GM12878 (cell line): Measurements from ENCODE around the gene SF3A1. TPM values are rescaled to one million over a fixed set of nuclear protein-coding genes. Genes with fewer than 3 reads are reported as not detected.

ENCODE experiments used
- ATAC-seq: fragments of 200-7000 bp; cut with Tn5 transposase; 3 replicates; pipeline ENCODE4 v1.9.1; 2020; ENCODE audit warnings: mild to moderate bottlenecking, moderate library complexity
- BruUV-seq: library from RNA; stranded (reverse); fragments of 400-500 nt; replicated peaks from 2 replicates; lab custom pipeline; 2021; lab: Mats Ljungman, UMichigan
- CTCF ChIA-PET: fragments of 300-600 bp; sonication (Branson Sonifier 250); formaldehyde crosslinking; extraction: SDS; loops from one replicate; lab custom pipeline; 2021; ENCODE audit warnings: inconsistent platforms; lab: Yijun Ruan, JAX
- POLR2A ChIA-PET: fragments of 350-600 bp; formaldehyde crosslinking; extraction: SDS; loops from one replicate; lab custom pipeline; 2021; ENCODE audit warnings: inconsistent platforms; lab: Charles Lee
- RAD21 ChIA-PET: fragments of 300-600 bp; sonication (Branson Sonifier 250); formaldehyde crosslinking; loops from one replicate; lab custom pipeline; 2023; ENCODE audit warnings: antibody characterized with exemption; ENCODE audit not compliant: unreplicated experiment; lab: Charles Lee
- SMC1A ChIA-PET: fragments of 300-600 bp; sonication (Branson Sonifier 250); formaldehyde crosslinking; loops from one replicate; lab custom pipeline; 2023; ENCODE audit not compliant: unreplicated experiment, uncharacterized antibody; lab: Charles Lee
- DNase-seq: peaks from one replicate; pipeline ENCODE4 v3.0.0-alpha.2; 2011; ENCODE audit warnings: low read depth, low spot score
- FAIRE-seq: peaks from 3 replicates; lab custom pipeline; 2011; peaks lifted over from hg19 to GRCh38; lab: Jason Lieb, UNC
- H2AFZ ChIP-seq: 2 replicates; pipeline ENCODE4 v1.6.0; 2011; ENCODE audit warnings: low read depth, low read length, control low read depth; ENCODE audit not compliant: control insufficient read depth
- H3K27ac ChIP-seq: 2 replicates; pipeline ENCODE4 v1.5.1; 2011; ENCODE audit warnings: control low read depth; ENCODE audit not compliant: control insufficient read depth, insufficient read depth
- H3K27me3 ChIP-seq, 2 experiments: replicated peaks in 1 of 2; 2 replicates each; pipeline versions ENCODE4 v1.6.0 to v1.6.1; 2011; ENCODE audit warnings: low read length in 1 of 2; ENCODE audit not compliant: control insufficient read depth in 2 of 2, insufficient read depth in 2 of 2
- H3K36me3 ChIP-seq, 2 experiments: 2 replicates each; pipeline ENCODE4 v1.5.1; 2011; ENCODE audit warnings: low read length in 1 of 2; ENCODE audit not compliant: control insufficient read depth in 2 of 2, insufficient read depth in 2 of 2
- H3K4me1 ChIP-seq: 2 replicates; pipeline ENCODE4 v1.6.1; 2011; ENCODE audit warnings: mild to moderate bottlenecking, low read length, moderate library complexity, mixed read lengths; ENCODE audit not compliant: control insufficient read depth, insufficient read depth
- H3K4me2 ChIP-seq: 2 replicates; pipeline ENCODE4 v1.6.0; 2011; ENCODE audit warnings: control low read depth; ENCODE audit not compliant: control insufficient read depth, insufficient read depth
- H3K4me3 ChIP-seq: fragments of 200-600 bp; sonication (generic); 2 replicates; pipeline ENCODE4 v1.5.1; 2016
- H3K79me2 ChIP-seq: 2 replicates; pipeline ENCODE4 v1.6.0; 2011; ENCODE audit warnings: low read length; ENCODE audit not compliant: control insufficient read depth, insufficient read depth
- H3K9ac ChIP-seq: 2 replicates; pipeline ENCODE4 v1.8.0; 2011; ENCODE audit warnings: low read length, control low read depth, mixed read lengths; ENCODE audit not compliant: control insufficient read depth, insufficient read depth
- H3K9me3 ChIP-seq: replicated peaks from 3 replicates; pipeline ENCODE4 v1.5.1; 2011; ENCODE audit warnings: mild to moderate bottlenecking, low read length; ENCODE audit not compliant: control insufficient read depth, insufficient read depth
- H4K20me1 ChIP-seq: 2 replicates; pipeline ENCODE4 v1.6.0; 2011; ENCODE audit not compliant: control insufficient read depth, insufficient read depth
- CEBPZ ChIP-seq: fragments of 150-350 bp; IDR thresholded peaks from 2 replicates; pipeline ENCODE4 v1.6.1; 2016; ENCODE audit warnings: low read depth, low read length
- ESRRA ChIP-seq: IDR thresholded peaks from 2 replicates; pipeline ENCODE4 v1.6.1; 2012; ENCODE audit warnings: mild to moderate bottlenecking, low read length, improper control_type of control experiment
- HDAC6 ChIP-seq: fragments of 200-600 bp; sonication (generic); IDR thresholded peaks from one replicate; pipeline ENCODE4 v1.8.0; 2017; ENCODE audit warnings: antibody characterized with exemption; ENCODE audit not compliant: unreplicated experiment
- IKZF1 ChIP-seq: fragments of 450-650 bp; conservative IDR thresholded peaks from 2 replicates; pipeline ENCODE4 v1.6.1; 2017; ENCODE audit warnings: antibody characterized with exemption, mild to moderate bottlenecking
- MXI1 ChIP-seq: fragments of 150-350 bp; IDR thresholded peaks from 2 replicates; pipeline ENCODE4 v1.6.1; 2011; ENCODE audit warnings: low read depth, mild to moderate bottlenecking, inconsistent platforms, low read length, improper control_type of control experiment
- MYC ChIP-seq: IDR thresholded peaks from 2 replicates; pipeline ENCODE4 v1.6.1; 2011; ENCODE audit warnings: mild to moderate bottlenecking, low read length, moderate library complexity, inconsistent platforms; ENCODE audit not compliant: insufficient read depth, insufficient replicate concordance, insufficient read length, severe bottlenecking
- SREBF1 ChIP-seq: IDR thresholded peaks from 2 replicates; pipeline ENCODE4 v1.6.1; 2012; ENCODE audit warnings: mild to moderate bottlenecking, low read length
- ZNF24 ChIP-seq: fragments of 450-650 bp; IDR thresholded peaks from 2 replicates; pipeline ENCODE4 v1.6.1; 2017; ENCODE audit warnings: antibody characterized with exemption, mild to moderate bottlenecking
- ZNF687 ChIP-seq: fragments of 450-650 bp; IDR thresholded peaks from 2 replicates; pipeline ENCODE4 v1.6.1; 2017; ENCODE audit warnings: mild to moderate bottlenecking, moderate library complexity
- WGBS: methylation state at CpG from one replicate; pipeline ENCODE4 v1.1.6; 2016; ENCODE audit warnings: low lambda C conversion rate; ENCODE audit not compliant: insufficient replicate concordance, insufficient coverage; ENCODE audit errors: missing lambda C conversion rate; 5-methylcytosine and 5-hydroxymethylcytosine counted together
- in situ Hi-C: fragments of 300-500 bp; cut with MboI; formaldehyde crosslinking; loops from 9 replicates; pipeline ENCODE4 v1.14.3; 2018; ENCODE audit warnings: mixed read lengths
- intact Hi-C: fragments of 100-400 bp; cut with micrococcal nuclease; formaldehyde crosslinking; loops from one replicate; pipeline ENCODE4 v1.14.2; 2022; ENCODE audit not compliant: unreplicated experiment
- polyA plus RNA-seq, 11 experiments: library from polyadenylated mRNA; depleted of rRNA in 4 of 11; unstranded in 6 of 11; stranded (reverse) in 5 of 11; fragments of >200 nt; fragmentation: Nextera tagmentation in 4 of 11; fragmentation: Illumina TruSeq in 1 of 11; extraction: Ambion mirVana in 4 of 11; extraction: Trizol in 1 of 11; gene quantifications; 1 replicate in 1 of 11; 2 replicates in 10 of 11; pipeline versions ENCODE4 v1.2.1 to v1.2.3, GENCODE V29; 2011 to 2016; ENCODE audit warnings: inconsistent platforms in 2 of 11, missing spikeins in 2 of 11, low read depth in 1 of 11
- total RNA-seq, 4 experiments: library from RNA; depleted of rRNA in 3 of 4; stranded (reverse); fragments of >200 nt in 3 of 4; fragmentation: Illumina TruSeq in 1 of 4; extraction: Trizol in 1 of 4; gene quantifications; 2 replicates each; pipeline versions ENCODE4 v1.2.1 to v1.2.3, GENCODE V29; 2013 to 2021

Gene SF3A1
- total and polyA plus RNA-seq, 10 of the 15 experiments (the other 5 are each of a cell fraction or from before 2014, with no cell fraction given) = 10.4 to 239 (median 46.0) TPM

GRCh38 chr22:30284172-30284571 is 72.5 kb downstream of the SF3A1 start:
- no peak for DNase-seq
- no peak overlapping the region for H2AFZ ChIP-seq
- SMC1A ChIA-PET = interaction anchor here (0.9 to 4.7 kb wide), 3 partner anchors 21 to 177 kb away, joined by 3 to 41 read pairs (median 5); no protein-coding TSS in a partner anchor
- H3K9me3 ChIP-seq = no peaks in the 10 kb centered on the region
- intact Hi-C loops = loop anchor here (10.0 kb wide), 1 partner anchor 201 kb away; no protein-coding TSS in a partner anchor
- no peaks in the 10 kb centered on the region for H4K20me1 ChIP-seq
- no peak overlapping the region for H3K9ac ChIP-seq
- POLR2A ChIA-PET = no interaction called here
- peaks cover 10% of the 10 kb centered on the region; the same call in 1 of the 2 replicates for H3K4me1 ChIP-seq
- CTCF ChIA-PET = interaction anchor here (2.2 to 10.5 kb wide), 5 partner anchors 20 to 176 kb away, joined by 7 to 436 read pairs (median 40); partner anchors contain the start of gene RNF215
- no peak for TF ChIP-seq ESRRA
- no peak for TF ChIP-seq CEBPZ
- TF ChIP-seq SREBF1 = no peak
- no peak for TF ChIP-seq ZNF24
- TF ChIP-seq ZNF687 = no peak
- no peak for TF ChIP-seq HDAC6
- TF ChIP-seq IKZF1 = no peak
- TF ChIP-seq MYC = no peak
- TF ChIP-seq MXI1 = no peak
- no peak overlapping the region for H3K27ac ChIP-seq
- no peaks in the 10 kb centered on the region for H3K36me3 ChIP-seq
- WGBS = 51% methylated on average over 9 of the region's 9 CpGs
- no peaks in the 10 kb centered on the region for H3K79me2 ChIP-seq
- no TSS peak for BruUV-seq
- in situ Hi-C loops = no loop called here
- no peak overlapping the region for H3K4me2 ChIP-seq
- H3K27me3 ChIP-seq = no peaks in the 10 kb centered on the region; a peak in 1 of 4 replicates
- H3K4me3 ChIP-seq = no peak overlapping the region
- no peak for ATAC-seq
- RAD21 ChIA-PET = interaction anchor here (0.8 kb wide), 1 partner anchor 200 kb away, joined by 4 read pairs; no protein-coding TSS in a partner anchor
- FAIRE-seq = no peak
